HepG2 (cell line): ENCODE results near the gene PROKR1.

ENCODE experiments used
- RBM22 ChIP-seq: fragments of 200-400 bp; formaldehyde crosslinking; optimal IDR thresholded peaks from 2 replicates; pipeline ENCODE3; 2017; ENCODE audit warnings: mild to moderate bottlenecking, low read length, moderate library complexity
- TF ChIP-seq, protein P1 (sequence below): IDR thresholded peaks from 2 replicates; pipeline ENCODE4 v1.6.1; 2012; ENCODE audit warnings: inconsistent platforms
- TF ChIP-seq, protein P2 (sequence below): sonication (generic); formaldehyde crosslinking; IDR thresholded peaks from 2 replicates; pipeline ENCODE4 v1.5.0; 2020; ENCODE audit warnings: missing genetic modification reagents

DNA sequence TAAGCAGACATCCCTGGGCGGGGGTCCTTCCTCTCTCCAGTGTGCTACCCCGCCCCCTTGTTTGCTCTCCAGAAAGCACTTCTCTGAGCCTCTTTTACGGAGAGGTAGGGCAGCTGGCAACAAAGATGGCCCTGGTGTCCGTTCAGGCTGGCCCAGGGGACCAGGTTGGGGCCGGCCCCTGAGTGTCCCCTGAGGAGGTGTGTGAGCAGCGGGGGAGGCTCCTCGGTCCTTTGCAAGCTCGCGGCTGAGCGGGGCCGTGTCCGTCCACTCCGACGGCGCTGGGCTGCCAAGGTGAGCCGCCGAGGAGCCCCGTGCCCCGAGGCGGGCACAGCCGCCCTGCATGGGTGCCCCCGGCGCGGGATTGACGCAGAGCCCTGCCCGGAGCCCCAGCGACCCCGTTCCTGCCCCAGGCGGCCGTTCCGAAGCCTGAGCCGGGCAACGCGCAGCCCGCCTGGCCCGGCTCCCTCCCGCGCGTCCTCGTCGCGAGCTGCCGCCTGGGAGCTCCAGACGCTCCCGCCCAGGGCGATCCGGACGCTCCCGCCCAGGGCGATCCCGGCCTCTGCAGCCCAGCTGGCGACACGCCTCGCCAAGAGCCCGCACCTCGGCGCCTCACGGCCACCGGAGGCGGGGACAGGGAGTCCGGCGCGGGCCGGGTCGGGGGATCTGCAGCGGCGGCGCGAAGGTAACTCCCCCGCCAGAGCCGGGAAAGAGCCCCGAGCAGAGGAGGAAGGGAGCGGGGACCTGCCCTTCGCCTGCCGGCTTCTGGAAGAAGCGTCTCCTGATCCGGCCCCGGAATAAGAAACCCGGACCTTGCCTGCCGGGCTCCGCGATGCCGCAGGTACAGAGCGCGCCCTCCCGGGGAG, at the start of gene PROKR1:
- TF ChIP-seq RBM22: no peak
- TF ChIP-seq, protein P1, sequence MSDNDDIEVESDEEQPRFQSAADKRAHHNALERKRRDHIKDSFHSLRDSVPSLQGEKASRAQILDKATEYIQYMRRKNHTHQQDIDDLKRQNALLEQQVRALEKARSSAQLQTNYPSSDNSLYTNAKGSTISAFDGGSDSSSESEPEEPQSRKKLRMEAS: peak; percentile 67
- TF ChIP-seq, protein P2, sequence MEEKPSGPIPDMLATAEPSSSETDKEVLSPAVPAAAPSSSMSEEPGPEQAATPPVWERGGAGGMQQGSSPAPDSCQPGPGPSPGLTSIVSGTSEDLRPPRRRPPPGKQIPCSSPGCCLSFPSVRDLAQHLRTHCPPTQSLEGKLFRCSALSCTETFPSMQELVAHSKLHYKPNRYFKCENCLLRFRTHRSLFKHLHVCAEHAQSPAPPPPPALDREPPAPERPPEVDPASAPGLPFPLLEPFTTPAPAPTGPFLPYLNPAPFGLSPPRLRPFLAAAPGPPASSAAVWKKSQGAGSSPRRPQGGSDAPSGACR (CRISPR knock-in tag): no peak
